H1 (cell line): ENCODE results near the gene FAS. TPM values are rescaled to one million over a fixed set of nuclear protein-coding genes. Genes with fewer than 3 reads are reported as not detected.

ENCODE experiments used
- CTCF ChIA-PET: fragments of 300-600 bp; sonication (Branson Sonifier 250); formaldehyde crosslinking; loops from one replicate; lab custom pipeline; 2021; ENCODE audit not compliant: partially characterized antibody; lab: Charles Lee
- POLR2A ChIA-PET: fragments of 300-600 bp; sonication (Branson Sonifier 250); formaldehyde crosslinking; loops from one replicate; lab custom pipeline; 2021; ENCODE audit warnings: inconsistent platforms; ENCODE audit not compliant: partially characterized antibody; lab: Charles Lee
- DNase-seq, 2 experiments: peaks; one replicate each; pipeline versions ENCODE4 v3.0.0 to v3.0.0-alpha.2; 2010 to 2022; ENCODE audit warnings: low spot score in 2 of 2, low read depth in 1 of 2, mixed read lengths in 1 of 2
- FAIRE-seq: peaks from 2 replicates; lab custom pipeline; 2011; peaks lifted over from hg19 to GRCh38; lab: Jason Lieb, UNC
- H2AFZ ChIP-seq: 2 replicates; pipeline ENCODE4 v1.8.1; 2012; ENCODE audit warnings: low read length, inconsistent platforms
- H2AK5ac ChIP-seq: 2 replicates; pipeline ENCODE4 v1.6.1; 2013; ENCODE audit warnings: low read depth, low read length
- H2BK120ac ChIP-seq: replicated peaks from 2 replicates; pipeline ENCODE3; 2013; ENCODE audit warnings: low read depth, low read length, inconsistent platforms
- H2BK12ac ChIP-seq: 2 replicates; pipeline ENCODE4 v1.6.1; 2013; ENCODE audit warnings: low read depth, low read length
- H2BK15ac ChIP-seq: 2 replicates; pipeline ENCODE4 v1.6.1; 2013; ENCODE audit warnings: low read length
- H2BK20ac ChIP-seq: 2 replicates; pipeline ENCODE4 v1.6.1; 2013; ENCODE audit warnings: low read length
- H2BK5ac ChIP-seq: 2 replicates; pipeline ENCODE4 v1.6.1; 2013; ENCODE audit warnings: low read depth, low read length
- H3K14ac ChIP-seq: 2 replicates; pipeline ENCODE4 v1.6.1; 2013; ENCODE audit warnings: inconsistent platforms; ENCODE audit not compliant: insufficient read length
- H3K18ac ChIP-seq: 2 replicates; pipeline ENCODE4 v1.6.1; 2013; ENCODE audit warnings: low read length; ENCODE audit errors: extremely low read depth
- H3K23ac ChIP-seq: 2 replicates; pipeline ENCODE4 v1.6.1; 2013; ENCODE audit warnings: inconsistent platforms; ENCODE audit not compliant: insufficient read length
- H3K23me2 ChIP-seq: 2 replicates; pipeline ENCODE4 v1.6.1; 2013; ENCODE audit warnings: low read depth, low read length
- H3K27ac ChIP-seq: 2 replicates; pipeline ENCODE4 v1.6.1; 2011; ENCODE audit warnings: low read depth, low read length, inconsistent platforms
- H3K27me3 ChIP-seq, 4 experiments: replicated peaks in 1 of 4; 1 replicate in 1 of 4; 2 replicates in 3 of 4; pipeline versions ENCODE4 v1.6.1 to v1.8.1; 2011 to 2013; ENCODE audit warnings: low read length in 3 of 4, mild to moderate bottlenecking in 3 of 4, inconsistent platforms in 2 of 4, mixed read lengths in 2 of 4, moderate library complexity in 1 of 4; ENCODE audit not compliant: control insufficient read depth in 3 of 4, insufficient read depth in 3 of 4; ENCODE audit errors: extremely low read depth in 1 of 4
- H3K36me3 ChIP-seq, 4 experiments: 2 replicates each; pipeline versions ENCODE4 v1.6.1 to v1.8.1; 2011 to 2013; ENCODE audit warnings: mild to moderate bottlenecking in 4 of 4, low read length in 3 of 4, moderate library complexity in 2 of 4, control low read depth in 1 of 4, inconsistent platforms in 1 of 4; ENCODE audit not compliant: insufficient read depth in 4 of 4, control insufficient read depth in 2 of 4
- H3K4ac ChIP-seq: replicated peaks from 2 replicates; pipeline ENCODE3; 2013; ENCODE audit warnings: low read length, low read depth, mixed read lengths, inconsistent platforms; ENCODE audit not compliant: insufficient read length
- H3K4me1 ChIP-seq, 4 experiments: replicated peaks in 1 of 4; 1 replicate in 1 of 4; 2 replicates in 3 of 4; pipeline versions ENCODE4 v1.6.1 to v1.8.1; 2011 to 2013; ENCODE audit warnings: low read length in 3 of 4, inconsistent platforms in 2 of 4, mixed read lengths in 1 of 4; ENCODE audit not compliant: insufficient read depth in 4 of 4, control insufficient read depth in 3 of 4
- H3K4me2 ChIP-seq, 2 experiments: 2 replicates each; pipeline versions ENCODE4 v1.6.1 to v1.8.1; 2011 to 2013; ENCODE audit warnings: low read depth in 2 of 2, low read length in 2 of 2, control low read depth in 1 of 2, inconsistent platforms in 1 of 2, mild to moderate bottlenecking in 1 of 2; ENCODE audit not compliant: insufficient read depth in 1 of 2
- H3K4me3 ChIP-seq, 4 experiments: fragments of 200-600, 300-600 bp in 1 of 4; sonication (generic), shearing (Covaris generic), sonication (Bioruptor Twin) in 1 of 4; 2 replicates each; pipeline versions ENCODE4 v1.5.1 to v1.8.1; 2011 to 2016; ENCODE audit warnings: low read length in 4 of 4, low read depth in 3 of 4, control low read depth in 2 of 4, inconsistent platforms in 2 of 4, mild to moderate bottlenecking in 2 of 4, mixed read lengths in 1 of 4, moderate library complexity in 1 of 4; ENCODE audit not compliant: insufficient read depth in 2 of 4; ENCODE audit errors: extremely low read depth in 1 of 4
- H3K56ac ChIP-seq: replicated peaks from 2 replicates; pipeline ENCODE3; 2013; ENCODE audit warnings: low read depth, mild to moderate bottlenecking, mixed read lengths, low read length, inconsistent platforms; ENCODE audit not compliant: insufficient read length
- H3K79me1 ChIP-seq: 2 replicates; pipeline ENCODE4 v1.6.1; 2013; ENCODE audit warnings: low read depth, low read length, control low read depth
- H3K79me2 ChIP-seq, 2 experiments: 2 replicates each; pipeline versions ENCODE4 v1.6.1 to v1.8.1; 2012 to 2013; ENCODE audit warnings: low read length in 2 of 2, mild to moderate bottlenecking in 2 of 2, inconsistent platforms in 1 of 2; ENCODE audit not compliant: insufficient read depth in 2 of 2, control insufficient read depth in 1 of 2
- H3K9ac ChIP-seq, 4 experiments: replicated peaks in 1 of 4; 1 replicate in 1 of 4; 2 replicates in 3 of 4; pipeline versions ENCODE4 v1.6.1 to v1.8.1; 2011 to 2013; ENCODE audit warnings: low read depth in 3 of 4, low read length in 3 of 4, control low read depth in 2 of 4, mild to moderate bottlenecking in 2 of 4, moderate library complexity in 2 of 4, inconsistent platforms in 1 of 4; ENCODE audit errors: extremely low read depth in 1 of 4
- H3K9me3 ChIP-seq, 2 experiments: 2 replicates each; pipeline versions ENCODE4 v1.6.1 to v1.8.1; 2012 to 2013; ENCODE audit warnings: mild to moderate bottlenecking in 2 of 2, moderate library complexity in 2 of 2, control low read depth in 1 of 2, inconsistent platforms in 1 of 2, low read depth in 1 of 2, low read length in 1 of 2, mixed read lengths in 1 of 2; ENCODE audit not compliant: insufficient read depth in 2 of 2
- H4K20me1 ChIP-seq, 2 experiments: replicated peaks in 1 of 2; 2 replicates each; pipeline versions ENCODE3 to v1.8.1; 2011 to 2013; ENCODE audit warnings: inconsistent platforms in 2 of 2, low read length in 2 of 2, mild to moderate bottlenecking in 1 of 2; ENCODE audit not compliant: insufficient read depth in 2 of 2, control insufficient read depth in 1 of 2
- H4K5ac ChIP-seq: 2 replicates; pipeline ENCODE4 v1.6.1; 2013; ENCODE audit warnings: low read length, low read depth, mixed read lengths, inconsistent platforms; ENCODE audit not compliant: insufficient read length
- H4K8ac ChIP-seq: 2 replicates; pipeline ENCODE4 v1.8.0; 2013; ENCODE audit warnings: mild to moderate bottlenecking, moderate library complexity, low read length, inconsistent platforms; ENCODE audit not compliant: insufficient read depth; ENCODE audit errors: extremely low read depth
- H4K91ac ChIP-seq: replicated peaks from 2 replicates; pipeline ENCODE3; 2013; ENCODE audit warnings: low read length, mixed read lengths, inconsistent platforms; ENCODE audit not compliant: insufficient read length
- CHD1 ChIP-seq: IDR thresholded peaks from 2 replicates; pipeline ENCODE4 v1.6.1; 2012; ENCODE audit warnings: low read depth, low read length, improper control_type of control experiment
- EP300 ChIP-seq, 2 experiments: IDR thresholded peaks; 1 replicate in 1 of 2; 2 replicates in 1 of 2; pipeline ENCODE4 v1.6.1; 2011 to 2012; ENCODE audit warnings: low read depth in 2 of 2, low read length in 2 of 2, mild to moderate bottlenecking in 2 of 2, borderline replicate concordance in 1 of 2, inconsistent platforms in 1 of 2, moderate library complexity in 1 of 2
- JUND ChIP-seq: IDR thresholded peaks from 2 replicates; pipeline ENCODE4 v1.6.1; 2011; ENCODE audit warnings: mild to moderate bottlenecking, improper control_type of control experiment, low read length
- KDM4A ChIP-seq: IDR thresholded peaks from one replicate; pipeline ENCODE4 v1.7.1; 2012; ENCODE audit warnings: low read depth, mild to moderate bottlenecking, moderate library complexity, low read length, inconsistent platforms; ENCODE audit not compliant: severe bottlenecking
- NANOG ChIP-seq: IDR thresholded peaks from 2 replicates; pipeline ENCODE4 v1.6.1; 2011; ENCODE audit warnings: low read length, low read depth, mild to moderate bottlenecking, inconsistent platforms; ENCODE audit not compliant: insufficient read depth, poor library complexity, severe bottlenecking
- RAD21 ChIP-seq, 2 experiments: IDR thresholded peaks in 1 of 2; conservative IDR thresholded peaks in 1 of 2; 2 replicates each; pipeline ENCODE4 v1.6.1; 2011; ENCODE audit warnings: low read depth in 2 of 2, low read length in 2 of 2, improper control_type of control experiment in 1 of 2, inconsistent platforms in 1 of 2, mild to moderate bottlenecking in 1 of 2, moderate library complexity in 1 of 2
- RXRA ChIP-seq: IDR thresholded peaks from 2 replicates; pipeline ENCODE4 v1.6.1; 2011; ENCODE audit warnings: low read depth, mild to moderate bottlenecking, low read length, moderate library complexity; ENCODE audit not compliant: insufficient read depth
- SIN3A ChIP-seq, 2 experiments: IDR thresholded peaks in 1 of 2; conservative IDR thresholded peaks in 1 of 2; 2 replicates each; pipeline ENCODE4 v1.6.1; 2011 to 2012; ENCODE audit warnings: low read length in 2 of 2, improper control_type of control experiment in 1 of 2, low read depth in 1 of 2, mild to moderate bottlenecking in 1 of 2
- WGBS, 2 experiments: shearing (Covaris generic) in 1 of 2; methylation state at CpG; one replicate each; pipeline versions ENCODE4 v1.1.6 to v1.1.7; 2013 to 2015; ENCODE audit warnings: low lambda C conversion rate in 2 of 2, mixed read lengths in 2 of 2, inconsistent platforms in 1 of 2, low coverage in 1 of 2, missing lambda C conversion rate in 1 of 2; ENCODE audit not compliant: insufficient replicate concordance in 2 of 2, insufficient coverage in 1 of 2, insufficient read length in 1 of 2; ENCODE audit errors: extremely low coverage in 1 of 2, missing lambda C conversion rate in 1 of 2; 5-methylcytosine and 5-hydroxymethylcytosine counted together
- polyA plus RNA-seq, 7 experiments: library from polyadenylated mRNA; depleted of rRNA in 3 of 7; stranded (reverse) in 5 of 7; unstranded in 2 of 7; fragments of >200 nt in 5 of 7; fragments of 200-250 nt in 2 of 7; gene quantifications; 1 replicate in 5 of 7; 2 replicates in 1 of 7; 4 replicates in 1 of 7; pipeline versions ENCODE4 v1.2.1 to v1.2.3, GENCODE V29; 2011 to 2013; ENCODE audit warnings: missing spikeins in 2 of 7, mixed read lengths in 2 of 7
- total RNA-seq: library from RNA; stranded (reverse); fragmentation: NEBNext Ultra II Directional; extraction: Animal tissue kit (Norgen Biotek cat#: 25700); gene quantifications from 2 replicates; pipeline ENCODE4 v1.2.1, GENCODE V29; 2021

The FAS gene
- total and polyA plus RNA-seq, 2 of the 8 experiments (the other 6 are each of a cell fraction or from before 2014, with no cell fraction given) = 4.0 to 6.7 TPM

GRCh38 chr10:89029785-89030437 is 39.3 kb downstream of the FAS start:
- CTCF ChIA-PET = interaction anchor here (0.6 to 4.6 kb wide), 47 partner anchors 8 to 344 kb away, joined by 3 to 100 read pairs (median 6); partner anchors contain the start of genes CH25H and FAS
- no peak overlapping the region for H3K56ac ChIP-seq
- TF ChIP-seq JUND (no peak), SIN3A (conservative IDR thresholded peaks at IDR 0.05 in 1 of 2, IDR thresholded peaks at IDR 0.05 in 1 of 2; ENCODE audit: low read depth in 1 of 2, low read length in 2 of 2) (no peak), NANOG (no peak), RXRA (no peak), EP300 (IDR thresholded peaks at IDR 0.05; ENCODE audit: borderline replicate concordance in 1 of 2, low read depth in 2 of 2, low read length in 2 of 2) (no peak), KDM4A (no peak), RAD21 (IDR thresholded peaks at IDR 0.05 in 1 of 2, conservative IDR thresholded peaks at IDR 0.05 in 1 of 2; ENCODE audit: low read depth in 2 of 2, low read length in 2 of 2) (peak; percentile 92), CHD1 (no peak)

More at GRCh38 chr10:89029785-89030437, 39.3 kb downstream of the FAS start:
- Histone ChIP-seq H3K27me3 (no peaks in the 10 kb centered on the region), H2BK5ac (no peak overlapping the region), H3K79me1 (no peaks in the 10 kb centered on the region), H3K79me2 (no peaks in the 10 kb centered on the region), H2AFZ (no peak overlapping the region; the same call in 1 of the 2 replicates), H3K9me3 (no peaks in the 10 kb centered on the region), H2BK20ac (no peak overlapping the region), H3K4me1 (peaks cover 3 to 11% (median 6%) of the 10 kb centered on the region in 4 experiments; a peak in 5 of 7 replicates), H4K20me1 (no peaks in the 10 kb centered on the region), H4K5ac (no peak overlapping the region), H2BK15ac (no peak overlapping the region), H3K4me2 (peak overlapping the region in 1 of 2 experiments; percentile 28; a peak in 1 of 4 replicates), H2BK12ac (no peak overlapping the region), H2BK120ac (no peak overlapping the region), H3K36me3 (no peaks in the 10 kb centered on the region), H3K4me3 (no peak overlapping the region), H3K9ac (no peak overlapping the region), H3K18ac (no peak overlapping the region), H3K23ac (no peak overlapping the region), H3K4ac (no peak overlapping the region), H3K27ac (no peak overlapping the region), H4K8ac (no peak overlapping the region), H2AK5ac (no peak overlapping the region), H3K14ac (no peak overlapping the region), H4K91ac (no peak overlapping the region), H3K23me2 (no peaks in the 10 kb centered on the region)
- peak in 1 of 2 experiments; percentile 71 for DNase-seq
- FAIRE-seq = peak; percentile 83
- WGBS, 2 experiments = 39% methylated on average over 8 of the region's 8 CpGs; no CpG with 5 or more reads in 1 of the 2 experiments
- POLR2A ChIA-PET = no interaction called here
